ENCODE results near the gene IRF8.
A peak's percentile ranks its signal among the peaks of the same experiment; 100 is the strongest.
"Not testable (repeated sequence)": the region's sequence is repeated elsewhere in the genome, so short reads cannot be mapped to it uniquely, and the experiment has no call there.

Gene IRF8

DNA sequence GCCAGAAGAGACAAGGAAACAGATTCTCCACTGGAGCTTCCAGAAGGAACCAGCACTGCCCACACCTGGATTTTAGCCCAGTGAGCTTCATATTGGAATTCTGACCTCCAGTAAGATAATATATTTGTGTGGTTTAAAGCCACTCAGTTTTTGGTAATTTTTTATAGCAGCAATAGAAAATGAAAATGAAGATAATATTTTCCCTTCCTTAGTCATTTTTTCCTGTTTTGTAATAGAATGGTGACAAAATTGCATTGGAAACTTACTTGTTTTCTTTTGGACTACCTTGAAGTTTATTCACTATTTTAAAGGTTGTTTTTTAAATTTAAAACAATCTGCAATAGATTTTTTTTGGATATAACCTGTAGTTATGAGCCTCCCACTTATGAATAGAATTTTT lies 29.8 kb upstream of the IRF8 start:
- DNase-seq: no peak

DNA sequence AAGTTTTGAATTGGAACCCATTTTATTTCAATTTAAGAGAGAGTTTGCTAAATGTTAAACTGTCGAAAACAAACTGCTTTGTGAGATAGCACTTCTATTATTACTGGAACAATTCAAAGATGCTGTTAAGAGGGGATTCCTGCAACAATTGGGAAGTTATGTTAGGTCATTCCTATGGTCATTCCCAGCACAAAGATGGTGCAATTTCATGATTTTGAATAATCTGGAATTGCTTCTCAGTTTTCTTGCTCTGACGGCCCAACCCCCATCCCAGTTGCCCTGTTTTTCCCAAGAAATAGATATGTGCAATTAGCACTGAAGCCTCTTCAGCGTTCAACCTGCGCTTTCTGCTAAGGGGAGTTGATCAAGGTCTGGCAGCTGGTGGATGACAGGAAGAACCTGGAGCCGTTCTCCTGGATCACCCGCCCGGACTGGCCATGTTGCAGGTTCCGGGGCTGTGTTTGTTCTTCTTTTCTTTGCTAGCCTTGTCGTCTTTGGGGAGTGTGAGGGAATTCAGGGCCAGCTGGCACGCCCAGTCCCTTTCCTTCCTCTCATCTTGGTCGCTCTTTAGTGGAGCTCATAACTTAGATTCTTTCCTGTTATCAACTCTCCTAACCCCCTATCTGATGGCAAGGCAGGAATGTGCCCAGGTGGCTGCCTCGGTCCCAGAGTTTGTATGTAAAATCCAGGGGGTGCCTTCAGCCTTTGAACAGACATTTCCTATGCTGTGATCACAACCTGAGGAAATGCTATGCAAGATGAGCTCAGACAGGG lies 29.0 kb upstream of the IRF8 start:
- no peak for DNase-seq

DNA sequence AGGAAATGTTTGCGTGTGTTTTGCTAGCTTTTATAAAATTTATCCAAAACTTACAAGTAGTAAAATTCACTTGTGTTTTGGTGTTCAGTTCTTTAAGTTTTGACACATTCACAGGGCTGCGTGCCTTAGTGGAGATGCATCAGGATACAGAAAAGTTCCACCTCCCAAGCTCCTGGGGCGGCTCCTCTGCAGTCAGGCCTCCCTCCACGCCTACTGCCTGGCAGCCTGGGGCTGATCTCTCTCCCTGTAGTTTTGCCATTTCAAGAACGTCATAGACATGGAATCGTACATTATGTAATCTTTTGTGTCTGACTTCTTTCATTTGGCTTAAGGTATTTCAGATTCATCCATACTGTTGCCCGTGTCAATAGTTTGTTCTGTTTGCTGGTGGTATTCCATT lies 27.2 kb upstream of the IRF8 start:
- DNase-seq: no peak

DNA sequence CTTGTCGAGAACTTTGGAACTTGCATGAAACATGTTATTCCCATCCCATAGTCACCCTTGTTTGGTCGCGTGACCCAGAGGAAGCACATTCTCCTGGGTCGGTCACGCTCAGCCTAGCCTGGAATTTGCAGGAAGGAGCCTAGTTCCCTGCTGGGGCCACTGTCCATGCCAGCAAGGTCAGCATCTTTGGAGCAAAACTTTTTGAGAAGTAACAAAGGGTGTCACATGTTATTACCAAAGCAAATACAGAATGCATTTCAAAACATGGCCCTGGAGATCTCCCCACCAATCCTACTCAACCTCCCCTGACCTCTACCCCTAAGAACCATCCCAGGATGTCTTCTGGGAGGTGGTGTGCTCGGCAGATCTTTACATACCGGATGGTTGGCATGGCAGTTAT lies 26.2 kb upstream of the IRF8 start:
- DNase-seq: no peak

DNA sequence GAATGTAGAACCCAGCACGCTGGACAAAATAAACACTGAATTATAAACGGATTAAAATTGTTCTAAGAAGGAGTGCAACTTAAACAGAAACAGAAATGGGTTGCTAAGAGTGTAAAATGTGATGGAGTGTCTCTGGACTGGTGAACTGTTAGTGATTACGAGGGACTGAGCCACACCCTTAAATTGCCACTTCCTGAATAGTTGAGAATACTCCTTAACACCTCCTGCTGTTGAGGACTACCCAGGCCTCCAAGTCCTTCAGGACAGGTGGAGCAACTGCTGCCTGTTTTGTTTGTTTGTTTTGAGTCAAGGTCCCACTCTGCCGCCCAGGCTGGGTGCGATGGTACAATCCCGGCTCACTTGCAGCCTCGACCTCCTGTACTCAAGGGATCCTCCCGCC lies 25.8 kb upstream of the IRF8 start:
- DNase-seq: no peak

DNA sequence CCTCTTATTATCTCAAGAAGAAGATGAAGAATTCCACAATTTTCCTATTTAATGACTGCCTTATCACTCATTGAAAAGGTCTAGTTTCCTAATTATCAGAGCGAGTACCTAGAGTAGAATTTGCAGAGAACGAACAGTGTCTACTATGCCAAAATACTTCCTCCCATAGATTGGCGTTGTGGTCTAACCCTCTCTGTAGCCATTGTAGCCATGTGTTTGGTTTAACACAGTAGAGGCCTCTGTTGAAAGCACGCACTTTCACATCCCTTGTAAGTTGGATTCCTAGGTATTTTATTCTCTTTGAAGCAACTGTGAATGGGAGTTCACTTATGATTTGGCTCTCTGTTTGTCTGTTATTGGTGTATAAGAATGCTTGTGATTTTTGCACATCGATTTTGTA lies 24.9 kb upstream of the IRF8 start:
- not testable (repeated sequence) for DNase-seq

DNA sequence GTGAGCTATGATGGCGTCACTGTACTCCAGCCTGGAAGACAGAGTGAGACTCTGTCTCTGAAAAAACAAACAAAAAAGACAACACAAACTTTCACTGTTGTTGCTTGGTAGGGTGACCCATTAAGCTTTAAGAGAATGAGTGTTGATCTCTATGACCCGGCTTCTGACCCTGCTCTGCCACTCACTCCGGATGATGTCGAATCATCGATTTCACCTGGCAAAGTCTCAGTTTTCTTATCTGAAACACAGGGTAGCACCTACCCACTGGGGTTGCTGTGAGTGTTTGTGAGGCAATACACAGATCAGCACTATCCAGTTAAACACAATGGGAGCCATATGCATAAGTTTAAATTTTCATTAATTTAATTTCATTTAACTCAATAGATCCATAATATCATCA lies 20.6 kb upstream of the IRF8 start:
- DNase-seq: no peak

DNA sequence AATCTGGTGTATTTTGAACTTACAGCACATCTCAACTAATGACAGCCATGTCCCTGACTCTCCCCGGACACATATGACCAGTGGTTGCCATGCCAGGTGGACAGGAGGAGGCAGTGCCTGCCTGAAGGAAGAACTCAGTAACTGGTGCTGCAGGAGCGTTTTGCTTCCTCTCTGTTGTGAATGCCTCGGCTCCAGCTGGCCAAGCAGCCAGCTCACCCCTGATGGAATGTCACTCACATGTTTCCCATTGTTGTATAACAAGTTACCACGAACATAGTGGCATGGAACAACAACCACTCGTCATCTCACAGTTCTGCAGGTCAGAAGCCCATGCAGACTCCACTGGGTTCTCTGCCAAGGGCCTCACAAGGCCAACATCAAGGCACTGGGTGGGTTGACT lies 20.1 kb upstream of the IRF8 start:
- no peak for DNase-seq

DNA sequence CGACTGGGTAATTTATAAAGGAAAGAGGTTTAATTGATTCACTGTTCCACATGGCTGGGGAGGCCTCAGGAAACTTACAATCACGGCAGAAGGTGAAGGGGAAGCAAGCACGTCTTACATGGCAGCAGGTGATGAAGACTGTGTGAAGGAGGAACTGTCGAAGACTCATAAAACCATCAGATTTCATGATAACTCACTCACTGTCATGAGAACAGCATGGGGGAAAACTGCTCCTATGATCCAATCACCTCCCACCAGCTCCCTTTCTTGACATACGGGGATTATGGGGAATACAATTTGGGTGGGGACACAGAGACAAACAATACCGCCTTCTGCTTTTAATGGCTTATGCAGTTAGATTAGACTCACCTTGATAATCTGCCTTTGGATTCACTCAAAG lies 19.4 kb upstream of the IRF8 start:
- no peak for DNase-seq

DNA sequence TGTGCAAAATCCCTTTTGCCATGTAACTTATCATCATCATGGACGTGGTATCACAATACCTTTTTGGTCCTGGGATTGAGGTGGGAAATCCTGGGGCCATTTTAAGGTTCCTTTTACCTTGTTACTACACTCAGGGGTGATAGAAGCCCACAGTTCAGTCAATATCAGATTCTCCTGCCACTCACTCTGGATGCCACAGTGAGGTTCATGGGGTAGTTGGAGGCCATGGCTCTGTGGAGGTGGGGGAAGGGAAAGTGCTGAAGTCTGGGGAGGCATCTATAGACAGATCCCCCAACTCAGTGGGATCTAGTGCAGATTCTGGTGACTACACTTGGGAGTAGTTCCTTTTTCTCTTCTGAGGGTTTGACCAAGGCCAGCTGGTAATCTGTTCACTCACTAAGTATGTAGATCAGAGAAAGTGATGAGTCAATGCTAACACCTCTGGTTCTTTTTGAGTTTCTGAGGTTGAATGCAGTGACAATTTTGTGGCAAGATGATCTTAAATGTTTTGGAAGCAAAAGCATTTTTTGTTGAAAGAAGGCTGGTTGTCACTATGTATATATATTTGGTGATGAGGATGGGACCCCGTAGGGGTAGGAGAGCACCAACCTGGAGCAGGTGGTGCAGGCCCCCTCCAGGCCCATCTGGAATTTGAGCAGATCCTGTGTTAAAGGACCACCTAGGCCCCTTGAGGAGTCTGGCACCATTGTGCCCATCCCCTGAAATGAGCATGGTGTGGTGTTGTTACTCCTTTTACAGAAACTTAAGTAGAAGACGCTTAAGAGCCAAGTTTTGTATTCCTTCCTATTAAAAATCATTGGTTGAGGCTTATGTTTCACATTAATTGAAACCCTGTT lies 18.8 kb upstream of the IRF8 start:
- no peak for DNase-seq

DNA sequence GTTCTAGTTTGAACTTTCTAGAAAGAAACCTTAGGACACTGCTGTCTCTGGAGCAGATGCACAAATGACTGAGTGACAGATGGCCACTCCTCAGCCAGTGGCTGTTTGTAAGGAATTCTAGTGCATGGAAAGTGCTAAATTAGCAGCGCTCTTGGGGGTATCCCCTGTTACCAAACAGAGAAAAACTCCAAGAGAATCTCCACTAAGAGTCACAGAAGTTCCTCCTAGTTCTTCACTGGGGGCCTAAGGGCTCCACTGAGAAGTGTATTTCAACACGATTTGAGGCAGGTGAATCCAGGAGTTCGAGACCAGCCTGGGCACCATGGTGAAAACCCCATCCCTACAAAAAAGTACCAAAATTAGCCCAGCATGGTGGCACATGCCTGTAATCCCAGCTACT lies 18.1 kb upstream of the IRF8 start:
- DNase-seq: no peak

DNA sequence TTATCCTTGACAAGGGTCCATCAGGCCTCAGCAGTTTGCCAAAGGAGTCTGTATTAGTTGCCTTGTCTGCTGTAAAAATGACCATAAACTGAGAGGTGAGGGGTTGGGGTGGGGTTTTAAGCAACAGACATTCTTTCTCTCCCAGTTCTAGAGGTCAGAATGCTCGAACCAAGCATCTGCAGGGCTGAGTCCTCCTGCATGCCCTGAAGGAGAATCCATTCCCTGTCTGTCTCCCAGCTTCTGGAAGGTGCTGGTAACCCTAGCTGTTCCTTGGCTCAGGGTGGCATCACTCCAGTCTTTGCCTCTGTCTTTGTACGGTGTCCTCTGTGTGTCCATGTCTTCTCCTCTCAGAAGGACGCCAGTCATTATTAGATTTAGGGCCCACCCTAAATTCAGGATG lies 17.5 kb upstream of the IRF8 start:
- DNase-seq: no peak

DNA sequence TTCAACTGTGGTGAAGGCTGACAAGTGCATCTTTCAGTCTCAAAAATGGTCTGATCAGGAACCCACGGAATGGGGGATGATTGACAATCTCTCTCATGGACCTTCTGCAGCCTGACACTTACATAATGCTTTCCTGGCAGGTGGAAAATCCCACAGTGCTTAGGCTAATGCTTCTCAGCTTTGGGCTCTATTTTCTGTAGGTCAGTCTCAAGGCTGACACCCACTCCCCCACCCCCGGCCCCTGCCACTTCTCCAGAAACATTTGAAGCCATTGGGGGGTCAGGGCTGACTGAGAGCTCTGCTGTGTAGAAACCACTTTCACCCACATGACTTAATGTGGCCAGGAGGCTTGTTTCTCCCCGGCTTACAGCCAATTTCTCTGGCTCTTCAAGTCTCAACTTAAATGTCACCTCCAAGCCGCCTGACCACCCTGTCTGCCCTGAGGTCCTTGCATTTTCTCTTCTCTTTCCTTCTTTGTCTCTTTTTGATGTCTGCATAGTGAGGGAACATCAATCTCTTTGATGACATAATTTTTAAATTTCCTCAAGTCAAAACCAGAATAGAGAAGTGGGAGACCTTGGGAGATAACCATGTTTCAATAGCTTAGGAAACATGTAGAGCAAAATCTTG lies 16.7 kb upstream of the IRF8 start:
- no peak for DNase-seq

DNA sequence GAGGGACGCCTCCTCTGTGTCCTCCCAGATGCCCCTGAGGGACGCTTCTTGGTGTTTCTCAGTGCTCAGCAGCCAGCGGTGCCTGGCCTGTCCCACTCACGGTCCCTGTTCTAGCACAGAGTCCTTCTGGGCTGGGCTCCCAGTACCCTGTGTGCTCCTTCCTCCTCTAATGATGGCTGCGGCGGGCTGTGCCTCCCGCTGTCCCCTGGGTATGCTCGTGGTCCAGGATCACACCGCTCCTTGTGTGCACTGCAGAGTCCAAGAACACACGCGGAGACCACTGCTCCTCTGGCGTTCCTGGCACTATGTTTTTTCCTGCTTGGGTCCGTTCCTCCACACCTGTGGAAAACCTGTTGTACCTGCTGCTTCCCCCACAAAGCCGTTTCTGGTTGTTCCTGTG lies 15.1 kb upstream of the IRF8 start:
- DNase-seq: no peak

DNA sequence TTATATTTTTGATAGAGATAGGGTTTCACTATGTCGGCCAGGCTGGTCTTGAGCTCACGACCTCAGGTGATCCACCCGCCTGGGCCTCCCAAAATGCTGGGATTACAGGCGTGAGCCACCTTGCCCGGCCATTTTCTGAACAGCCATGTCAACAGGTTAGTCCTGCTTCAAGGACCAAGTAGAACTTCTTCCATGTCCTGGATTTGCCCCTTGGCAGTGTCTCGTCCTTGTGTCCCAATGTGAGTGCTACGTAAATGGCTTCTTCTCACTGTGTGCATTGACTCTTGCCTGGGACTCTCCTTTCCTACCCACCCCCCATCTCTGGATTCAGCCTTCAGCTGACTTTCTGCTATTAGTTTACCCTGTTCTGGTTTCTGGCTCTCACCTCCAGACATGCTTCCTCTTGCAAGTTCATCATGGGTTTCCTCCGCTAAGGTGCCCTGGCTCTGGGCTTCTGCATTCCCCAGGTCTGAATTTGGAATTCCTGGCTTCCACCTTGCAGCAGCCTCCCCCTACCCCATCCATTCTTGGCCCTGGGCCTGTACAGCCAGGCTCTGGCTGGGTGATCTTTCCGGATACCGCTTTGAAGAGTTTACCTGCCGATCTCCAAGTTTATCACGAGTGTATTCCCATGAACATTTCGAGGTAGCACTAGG lies 14.0 kb upstream of the IRF8 start:
- no peak for DNase-seq

DNA sequence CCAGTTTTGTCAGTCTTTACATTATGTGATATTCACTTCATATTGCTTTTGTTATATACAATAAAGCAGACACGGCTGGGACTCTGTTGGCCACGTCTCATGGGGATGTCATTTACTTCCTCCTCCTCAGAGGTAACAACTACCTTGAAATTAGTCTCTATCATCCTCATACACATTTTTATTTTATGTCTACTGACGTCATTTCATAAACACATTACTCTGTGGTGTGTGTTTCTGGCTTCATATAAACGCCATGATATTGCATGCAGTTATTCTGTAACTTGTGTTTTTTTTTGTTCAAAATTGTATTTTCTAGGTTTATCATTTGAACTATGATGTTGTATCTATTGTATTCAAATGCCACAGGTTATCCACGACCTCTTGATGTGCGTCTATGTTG lies 13.4 kb upstream of the IRF8 start:
- no peak for DNase-seq

DNA sequence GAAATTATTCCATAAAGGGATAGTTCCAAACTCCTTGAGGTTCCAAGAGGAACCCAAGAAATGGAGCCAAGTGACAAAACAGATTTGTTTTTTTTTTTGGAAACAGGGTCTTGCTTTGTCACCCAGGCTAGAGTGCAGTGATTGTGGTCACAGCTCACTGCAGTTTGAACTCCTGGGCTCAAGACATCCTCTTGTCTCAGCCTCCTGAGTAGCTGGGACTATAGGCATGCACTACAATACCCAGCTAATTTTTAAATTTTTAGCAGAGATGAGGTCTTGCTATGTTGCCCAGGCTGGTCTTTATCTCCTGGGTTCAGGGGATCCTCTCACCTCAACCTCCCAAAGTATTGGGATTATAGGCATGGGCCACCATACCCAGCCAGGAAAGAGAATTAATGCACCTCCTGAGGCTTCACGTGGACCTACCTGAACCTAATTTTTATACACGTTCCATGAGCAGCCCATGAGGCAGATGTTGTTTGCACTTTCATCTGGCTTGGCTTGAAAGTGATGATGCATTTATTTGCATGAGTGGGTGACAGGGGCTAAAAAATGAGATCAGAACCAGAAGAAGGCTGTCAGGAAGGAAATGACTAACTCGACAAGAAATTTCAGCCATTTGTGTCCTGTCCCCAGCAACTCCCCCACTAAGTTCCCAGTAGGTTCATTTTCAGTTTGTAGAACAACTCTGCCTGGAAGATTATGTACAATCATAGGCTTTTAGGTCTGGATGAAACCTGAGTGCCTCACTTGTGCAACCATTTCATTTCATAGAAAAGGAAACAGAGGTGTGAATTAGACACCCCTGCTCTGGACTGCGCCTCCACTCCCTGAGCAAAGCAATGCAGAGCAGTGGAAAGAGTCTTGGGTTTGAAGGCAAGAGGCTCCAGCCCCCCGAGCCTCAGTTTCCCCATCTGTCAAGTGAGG lies 10.3 kb upstream of the IRF8 start:
- peak; percentile 12 for DNase-seq

DNA sequence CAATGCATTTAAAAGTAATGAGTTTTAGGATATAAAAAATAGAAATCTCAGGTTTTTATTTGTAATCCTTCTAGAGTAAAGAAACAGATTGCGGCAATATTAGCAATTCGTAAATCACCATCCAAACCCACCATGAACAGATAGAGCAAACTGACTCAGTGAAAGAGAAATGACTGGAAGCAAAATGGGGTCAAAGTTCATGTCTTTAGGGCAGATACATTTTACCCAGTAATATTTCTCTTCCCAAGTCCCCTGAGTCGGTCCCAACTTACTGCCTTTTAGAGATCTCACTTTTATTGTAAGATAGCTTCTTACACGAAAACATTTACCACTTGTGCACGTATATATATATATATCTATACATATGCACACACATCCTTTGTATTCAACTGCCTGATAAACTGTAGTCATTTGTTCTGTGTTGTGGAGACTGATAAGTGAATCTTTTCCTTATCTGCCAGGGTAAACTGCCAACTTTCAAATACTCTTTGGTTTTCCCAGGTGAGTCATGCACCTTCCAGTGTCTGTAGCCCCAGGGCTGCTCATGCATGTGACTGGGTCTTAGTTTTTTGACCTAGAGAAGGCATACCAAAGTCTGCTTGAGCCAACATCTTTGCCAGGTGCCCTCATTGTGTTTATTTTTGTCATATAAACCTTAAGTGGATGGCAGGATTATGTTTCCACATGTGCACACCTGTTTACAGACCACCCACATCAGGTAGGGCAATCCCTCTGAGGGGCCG lies 7.8 kb upstream of the IRF8 start:
- no peak for DNase-seq

DNA sequence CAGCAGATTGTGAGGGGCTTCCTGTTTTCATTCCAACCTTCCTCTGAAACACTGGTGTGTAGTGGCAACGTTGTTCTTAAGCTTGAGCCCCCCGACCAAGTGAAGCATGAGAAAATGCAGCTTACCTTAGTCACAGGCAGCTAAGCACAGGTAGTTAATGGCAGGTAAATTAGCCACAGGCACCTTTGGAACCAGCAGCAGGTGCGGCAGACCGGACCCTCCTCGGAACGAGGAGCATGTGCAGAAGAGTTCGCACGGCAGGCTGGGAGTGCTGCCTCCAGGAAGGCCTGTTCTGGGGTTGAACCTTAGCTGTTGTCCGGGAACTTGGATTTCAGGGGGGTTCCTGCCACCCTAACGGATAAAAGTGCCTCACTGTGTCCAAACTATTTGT lies 7.2 kb upstream of the IRF8 start:
- no peak for DNase-seq

DNA sequence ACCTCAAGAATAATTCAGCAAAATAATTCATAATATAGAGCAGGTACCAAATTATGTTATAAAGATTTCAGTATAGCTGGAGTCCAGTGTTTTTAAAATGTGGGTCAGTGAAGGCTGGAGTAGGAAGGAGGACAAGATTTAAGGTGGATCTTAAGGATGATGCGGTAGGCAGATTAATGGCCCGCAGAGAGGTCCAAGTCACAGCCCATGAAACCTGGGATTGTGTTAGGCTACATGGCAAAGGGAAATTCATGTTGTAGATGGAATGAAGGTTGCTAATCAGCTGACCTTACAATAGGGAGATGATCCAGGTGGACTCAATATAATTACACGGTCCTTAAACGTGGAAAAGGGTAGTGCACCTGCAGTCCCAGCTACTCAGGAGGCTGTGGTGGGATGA lies 6.2 kb upstream of the IRF8 start:
- DNase-seq: no peak

DNA sequence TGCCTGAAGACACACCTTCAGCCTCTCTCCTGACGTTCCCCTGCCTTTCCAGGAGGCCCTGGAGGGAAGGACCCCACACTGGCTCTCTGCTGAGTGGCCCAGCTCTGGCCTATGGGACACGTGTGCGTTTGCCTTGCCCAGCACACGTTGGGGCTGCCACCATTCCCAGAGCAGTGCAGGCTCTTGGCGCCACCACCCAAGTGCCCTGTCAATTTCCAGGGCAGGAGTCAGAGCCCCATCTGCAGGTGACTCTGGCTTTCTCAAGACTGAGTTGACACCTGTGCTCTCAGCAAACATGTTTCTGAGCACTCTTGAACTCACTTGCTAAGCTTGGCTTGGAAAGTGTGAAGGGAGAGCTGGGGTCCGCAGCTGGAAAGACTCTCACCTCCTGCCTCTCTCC lies 4.7 kb upstream of the IRF8 start:
- DNase-seq: no peak

DNA sequence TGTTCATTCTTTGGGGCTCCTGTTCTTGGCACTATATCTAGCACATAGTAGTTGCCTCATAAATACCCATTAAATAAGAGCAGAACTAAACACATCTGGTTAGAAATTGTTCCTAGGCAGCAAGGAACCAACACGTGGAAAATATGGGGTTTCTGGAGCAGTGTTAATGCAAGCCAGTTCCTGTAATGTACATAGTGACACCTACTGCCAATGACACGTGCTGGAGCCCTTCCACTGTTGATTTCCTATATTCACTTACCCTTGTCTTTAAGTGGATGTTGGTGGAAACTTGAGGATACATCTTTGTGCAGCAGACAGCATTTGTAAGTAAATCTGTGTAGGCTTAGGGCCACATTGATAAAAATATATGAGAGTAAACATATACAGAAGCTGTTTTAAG lies 1.6 kb upstream of the IRF8 start:
- DNase-seq: no peak

All from stimulated activated naive CD4-positive, alpha-beta T cell treated with Interleukin-2 at 50 U/mL for 16 hours (primary cell).